Measurements from ENCODE around the gene KCNJ12. TPM values are rescaled to one million over a fixed set of nuclear protein-coding genes. Genes with fewer than 3 reads are reported as not detected.
"Not testable (repeated sequence)": the region's sequence is repeated elsewhere in the genome, so short reads cannot be mapped to it uniquely, and the experiment has no call there.

The KCNJ12 gene
- total RNA-seq, 1 donor from 2014 or later, result 13.2 TPM

DNA sequence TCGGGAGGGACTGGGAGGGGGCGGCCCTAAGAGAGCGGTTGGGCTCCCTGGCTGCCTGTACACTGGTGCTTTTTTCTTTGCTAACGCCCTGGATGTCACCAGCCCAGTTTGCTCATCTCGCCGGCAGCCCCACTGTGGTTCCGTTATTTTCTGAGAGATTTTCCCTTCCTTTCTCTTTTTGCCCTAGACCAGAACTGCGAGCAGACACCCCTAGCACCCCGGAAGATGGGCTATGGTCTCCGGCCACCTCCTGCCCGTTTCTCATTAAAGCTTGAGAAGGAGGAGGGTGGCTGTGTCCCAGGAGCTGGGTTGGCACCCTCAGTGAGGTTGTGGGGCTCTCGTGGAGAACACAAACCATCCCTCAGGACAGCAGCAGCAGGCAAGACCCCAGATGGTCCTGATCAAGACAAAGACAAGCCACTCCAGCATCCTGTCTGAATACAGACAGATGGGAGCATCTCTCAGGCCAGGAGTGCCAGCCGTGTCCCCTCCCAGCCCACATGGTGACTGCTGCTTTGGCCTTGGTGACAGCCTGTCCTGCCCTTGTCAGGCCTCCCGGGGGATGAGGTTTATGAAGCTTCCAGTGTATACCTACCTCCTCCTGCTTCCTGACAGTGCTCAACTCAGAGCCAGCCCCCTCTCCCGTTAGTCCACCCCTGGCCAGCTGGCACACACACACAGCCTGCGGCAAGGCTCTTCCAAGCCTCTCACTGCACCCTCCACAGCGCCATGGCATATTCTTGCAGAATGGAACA is 77.2 kb downstream of the KCNJ12 start:
- TF ChIP-seq, protein P1, sequence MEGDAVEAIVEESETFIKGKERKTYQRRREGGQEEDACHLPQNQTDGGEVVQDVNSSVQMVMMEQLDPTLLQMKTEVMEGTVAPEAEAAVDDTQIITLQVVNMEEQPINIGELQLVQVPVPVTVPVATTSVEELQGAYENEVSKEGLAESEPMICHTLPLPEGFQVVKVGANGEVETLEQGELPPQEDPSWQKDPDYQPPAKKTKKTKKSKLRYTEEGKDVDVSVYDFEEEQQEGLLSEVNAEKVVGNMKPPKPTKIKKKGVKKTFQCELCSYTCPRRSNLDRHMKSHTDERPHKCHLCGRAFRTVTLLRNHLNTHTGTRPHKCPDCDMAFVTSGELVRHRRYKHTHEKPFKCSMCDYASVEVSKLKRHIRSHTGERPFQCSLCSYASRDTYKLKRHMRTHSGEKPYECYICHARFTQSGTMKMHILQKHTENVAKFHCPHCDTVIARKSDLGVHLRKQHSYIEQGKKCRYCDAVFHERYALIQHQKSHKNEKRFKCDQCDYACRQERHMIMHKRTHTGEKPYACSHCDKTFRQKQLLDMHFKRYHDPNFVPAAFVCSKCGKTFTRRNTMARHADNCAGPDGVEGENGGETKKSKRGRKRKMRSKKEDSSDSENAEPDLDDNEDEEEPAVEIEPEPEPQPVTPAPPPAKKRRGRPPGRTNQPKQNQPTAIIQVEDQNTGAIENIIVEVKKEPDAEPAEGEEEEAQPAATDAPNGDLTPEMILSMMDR (IDR thresholded peaks at IDR 0.05), result no peak
- intact Hi-C loops (cut with DNase I), result no loop called here
- H3K4me1 ChIP-seq, result peaks cover 3 to 12% of the 10 kb centered on the region in 2 donors
- no peaks in the 10 kb centered on the region for H3K27me3 ChIP-seq
- no peaks in the 10 kb centered on the region for H3K9me3 ChIP-seq
- H3K36me3 ChIP-seq, result no peaks in the 10 kb centered on the region
- no peak for DNase-seq (ENCODE audit: low spot score in 2 of 2)
- H3K27ac ChIP-seq, result no peak overlapping the region
- peak overlapping the region; percentile 38 to 59 for H3K4me3 ChIP-seq

DNA sequence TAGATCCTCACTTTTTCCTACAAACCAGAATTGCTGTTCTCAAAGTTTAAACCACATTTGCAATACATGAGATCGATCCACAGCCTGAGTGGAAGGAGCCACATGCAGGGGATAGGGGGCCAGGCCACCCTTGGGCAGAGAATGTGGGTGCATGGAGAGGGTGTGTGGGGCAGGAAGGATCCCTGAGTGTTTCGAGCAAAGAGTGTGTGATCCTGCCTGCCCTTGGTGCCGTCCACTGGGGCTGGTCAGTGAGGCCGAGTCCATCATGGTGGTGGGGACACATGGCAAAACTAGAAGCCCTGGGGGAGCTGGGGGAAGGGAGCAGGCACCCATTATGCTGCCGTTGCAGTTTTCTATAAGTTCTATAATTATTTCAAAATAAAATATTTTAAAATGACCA is 77.8 kb downstream of the KCNJ12 start:
- H3K27me3 ChIP-seq; H3K4me3 ChIP-seq; H3K9me3 ChIP-seq; H3K27ac ChIP-seq; intact Hi-C loops (cut with DNase I); DNase-seq (ENCODE audit: low spot score in 2 of 2); H3K36me3 ChIP-seq: not testable (repeated sequence)
- peaks cover 3 to 12% of the 10 kb centered on the region in 2 donors for H3K4me1 ChIP-seq

DNA sequence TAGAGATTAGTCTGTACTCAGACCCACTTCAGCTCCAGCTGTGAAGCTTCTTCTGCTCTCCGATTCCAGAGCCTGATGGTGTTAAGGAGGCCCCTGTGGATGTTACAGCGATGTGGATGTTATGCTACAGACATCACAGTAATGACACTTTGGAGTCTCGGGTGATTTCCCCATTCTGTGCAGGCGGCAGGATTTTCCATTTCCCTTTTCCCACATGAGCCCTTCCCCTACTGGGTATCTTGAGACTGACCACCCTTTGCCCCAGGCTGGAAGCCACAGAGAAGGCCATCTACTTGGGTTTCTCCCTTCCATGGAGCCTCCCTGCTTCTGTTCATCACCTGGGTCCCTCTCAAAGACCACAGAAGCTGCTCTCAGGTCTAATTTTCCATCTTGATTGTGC is 78.3 kb downstream of the KCNJ12 start:
- H3K36me3 ChIP-seq, result no peaks in the 10 kb centered on the region
- H3K27ac ChIP-seq, result no peak overlapping the region
- no peak for DNase-seq (ENCODE audit: low spot score in 2 of 2)
- H3K9me3 ChIP-seq, result no peaks in the 10 kb centered on the region
- no peak overlapping the region for H3K4me3 ChIP-seq
- intact Hi-C loops (cut with DNase I), result no loop called here
- TF ChIP-seq, protein P1 (IDR thresholded peaks at IDR 0.05), result no peak
- peaks cover 3 to 12% of the 10 kb centered on the region in 2 donors for H3K4me1 ChIP-seq
- H3K27me3 ChIP-seq, result no peaks in the 10 kb centered on the region

DNA sequence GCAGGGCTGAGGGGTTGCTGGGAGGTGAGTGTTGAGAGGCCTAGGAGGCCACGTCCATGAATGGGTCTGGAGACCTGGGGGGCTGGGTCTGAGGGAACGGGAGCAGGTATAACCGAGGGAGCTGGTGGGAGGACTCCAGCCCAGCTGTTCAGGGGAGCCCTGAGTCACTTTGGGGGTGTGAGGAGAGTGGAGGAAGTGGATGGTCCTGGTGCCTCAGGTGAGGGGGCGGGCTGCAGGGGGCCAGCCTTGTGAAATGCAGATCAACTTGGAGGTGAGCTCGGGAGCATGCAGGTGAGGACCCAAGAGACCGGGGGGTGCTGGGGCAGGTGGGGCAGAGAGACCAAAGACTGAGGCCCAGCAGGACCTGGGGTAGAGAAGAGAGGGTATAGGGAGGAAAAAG is 79.6 kb downstream of the KCNJ12 start:
- no peak for DNase-seq (ENCODE audit: low spot score in 2 of 2)
- H3K27me3 ChIP-seq, result no peaks in the 10 kb centered on the region
- intact Hi-C loops (cut with DNase I), result loop anchor here (5.0 kb wide), 2 partner anchors 133 to 338 kb away; no protein-coding TSS in a partner anchor
- H3K4me3 ChIP-seq, result no peak overlapping the region
- TF ChIP-seq, protein P1 (IDR thresholded peaks at IDR 0.05), result no peak
- H3K9me3 ChIP-seq, result no peaks in the 10 kb centered on the region
- no peak overlapping the region for H3K27ac ChIP-seq
- H3K4me1 ChIP-seq, result peaks cover 3 to 12% of the 10 kb centered on the region in 2 donors
- no peaks in the 10 kb centered on the region for H3K36me3 ChIP-seq

DNA sequence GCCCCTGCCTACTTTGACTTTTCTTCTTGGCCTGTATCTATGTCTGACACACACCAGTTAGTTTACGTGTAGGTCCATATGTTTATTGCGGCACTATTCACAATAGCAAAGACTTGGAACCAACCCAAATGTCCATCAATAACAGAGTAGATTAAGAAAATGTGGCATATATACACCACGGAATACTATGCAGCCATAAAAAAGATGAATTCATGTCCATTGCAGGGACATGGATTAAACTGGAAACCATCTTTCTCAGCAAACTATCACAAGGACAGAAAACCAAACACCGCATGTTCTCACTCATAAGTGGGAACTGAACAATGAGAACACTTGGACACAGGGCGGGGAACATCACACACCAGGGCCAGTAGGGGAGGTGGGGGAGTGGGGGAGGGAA is 80.3 kb downstream of the KCNJ12 start:
- peaks cover 3 to 12% of the 10 kb centered on the region in 2 donors for H3K4me1 ChIP-seq
- DNase-seq (ENCODE audit: low spot score in 2 of 2); H3K36me3 ChIP-seq; H3K4me3 ChIP-seq; H3K27ac ChIP-seq; H3K27me3 ChIP-seq; H3K9me3 ChIP-seq: not testable (repeated sequence)
- intact Hi-C loops (cut with DNase I), result loop anchor here (5.0 kb wide), 2 partner anchors 134 to 339 kb away; no protein-coding TSS in a partner anchor

DNA sequence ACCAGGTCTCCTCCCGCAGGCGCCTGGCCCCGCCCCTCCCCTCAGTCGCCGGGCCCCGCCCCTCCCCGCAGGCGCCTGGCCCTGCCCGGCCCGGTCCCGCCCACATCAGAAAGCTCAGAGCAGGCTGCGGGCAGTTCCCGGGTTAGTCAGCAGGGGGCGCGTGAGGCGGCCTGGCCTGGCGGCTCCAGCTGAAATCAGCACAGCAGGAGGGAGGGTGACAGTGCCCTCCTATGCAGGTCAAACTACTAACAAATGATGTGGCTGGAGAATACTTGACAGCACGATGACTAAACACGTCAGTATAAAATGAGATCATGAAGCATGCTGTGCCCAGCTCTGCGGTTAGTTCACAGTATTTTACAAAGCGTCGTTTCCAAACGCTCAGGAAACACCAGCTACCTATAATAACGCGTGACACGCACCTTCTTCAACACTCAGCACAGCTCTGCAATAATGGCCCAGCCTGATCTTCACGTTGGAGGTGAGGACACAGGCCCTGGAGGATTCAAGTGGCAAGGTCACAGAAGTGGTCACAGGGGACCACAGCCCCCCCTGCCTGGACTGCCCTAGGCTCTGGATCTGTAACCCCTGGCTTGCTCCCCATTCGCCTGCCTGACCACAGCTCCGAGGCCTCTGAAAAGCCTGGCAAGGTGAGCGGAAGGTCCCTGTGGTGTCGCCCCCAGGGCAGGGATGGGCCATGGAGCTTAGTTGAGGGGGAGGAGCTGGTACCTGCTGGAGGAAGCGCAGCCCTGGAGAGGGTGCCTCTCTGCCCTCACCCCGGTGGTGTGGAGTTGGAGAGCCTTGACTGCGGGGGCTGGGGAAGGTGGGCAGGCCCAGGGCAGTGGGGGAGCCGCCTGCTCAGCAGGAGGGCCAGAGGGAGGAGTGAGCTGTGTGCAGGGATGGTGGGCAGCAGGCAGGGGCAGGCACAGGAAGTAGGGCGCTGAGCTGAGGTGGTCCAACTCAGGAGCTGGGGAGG is 81.2 kb downstream of the KCNJ12 start:
- intact Hi-C loops (cut with DNase I), result loop anchor here (1.0 to 5.0 kb wide), 3 partner anchors 54 to 340 kb away; no protein-coding TSS in a partner anchor
- DNase-seq (ENCODE audit: low spot score in 2 of 2), result peak; percentile 54 to 95
- TF ChIP-seq, protein P1 (IDR thresholded peaks at IDR 0.05), result peak; percentile 78 to 99 (median 99)
- no peak overlapping the region for H3K4me3 ChIP-seq
- no peak overlapping the region for H3K27ac ChIP-seq
- peaks cover 3 to 9% of the 10 kb centered on the region in 2 donors for H3K4me1 ChIP-seq
- no peaks in the 10 kb centered on the region for H3K36me3 ChIP-seq
- H3K9me3 ChIP-seq, result no peaks in the 10 kb centered on the region
- H3K27me3 ChIP-seq, result no peaks in the 10 kb centered on the region
